Measurements from ENCODE around the gene LRP2.

- TF ChIP-seq POLR2AphosphoS5 (IDR thresholded peaks at IDR 0.05; ENCODE audit: borderline replicate concordance, low read depth, low read length) (no peak), EZH2 (IDR thresholded peaks at IDR 0.05) (no peak), FOXP2 (optimal IDR thresholded peaks at IDR 0.05; ENCODE audit: control extremely low read depth, extremely low read length, insufficient read depth) (no peak)
Measured at GRCh38 chr2:169146220-169146619, 216.1 kb downstream of the LRP2 start.

All from SK-N-MC (cell line).